HFF-Myc (cell line): Measurements from ENCODE around the gene OGFR.

Source experiments
- DNase-seq: peaks from one replicate; pipeline ENCODE4 v3.0.0-alpha.2; 2011; ENCODE audit warnings: low read depth; ENCODE audit errors: extremely low read depth
- H3K4me3 ChIP-seq: replicated peaks from 2 replicates; pipeline ENCODE4 v1.5.1; 2011; ENCODE audit warnings: low read depth, mild to moderate bottlenecking, control low read depth, low read length
- TF ChIP-seq, protein P1 (sequence below): IDR thresholded peaks from 2 replicates; pipeline ENCODE4 v1.5.1; 2012; ENCODE audit warnings: mild to moderate bottlenecking, low read depth, low read length, control low read depth; ENCODE audit errors: missing control alignments

Gene OGFR

DNA sequence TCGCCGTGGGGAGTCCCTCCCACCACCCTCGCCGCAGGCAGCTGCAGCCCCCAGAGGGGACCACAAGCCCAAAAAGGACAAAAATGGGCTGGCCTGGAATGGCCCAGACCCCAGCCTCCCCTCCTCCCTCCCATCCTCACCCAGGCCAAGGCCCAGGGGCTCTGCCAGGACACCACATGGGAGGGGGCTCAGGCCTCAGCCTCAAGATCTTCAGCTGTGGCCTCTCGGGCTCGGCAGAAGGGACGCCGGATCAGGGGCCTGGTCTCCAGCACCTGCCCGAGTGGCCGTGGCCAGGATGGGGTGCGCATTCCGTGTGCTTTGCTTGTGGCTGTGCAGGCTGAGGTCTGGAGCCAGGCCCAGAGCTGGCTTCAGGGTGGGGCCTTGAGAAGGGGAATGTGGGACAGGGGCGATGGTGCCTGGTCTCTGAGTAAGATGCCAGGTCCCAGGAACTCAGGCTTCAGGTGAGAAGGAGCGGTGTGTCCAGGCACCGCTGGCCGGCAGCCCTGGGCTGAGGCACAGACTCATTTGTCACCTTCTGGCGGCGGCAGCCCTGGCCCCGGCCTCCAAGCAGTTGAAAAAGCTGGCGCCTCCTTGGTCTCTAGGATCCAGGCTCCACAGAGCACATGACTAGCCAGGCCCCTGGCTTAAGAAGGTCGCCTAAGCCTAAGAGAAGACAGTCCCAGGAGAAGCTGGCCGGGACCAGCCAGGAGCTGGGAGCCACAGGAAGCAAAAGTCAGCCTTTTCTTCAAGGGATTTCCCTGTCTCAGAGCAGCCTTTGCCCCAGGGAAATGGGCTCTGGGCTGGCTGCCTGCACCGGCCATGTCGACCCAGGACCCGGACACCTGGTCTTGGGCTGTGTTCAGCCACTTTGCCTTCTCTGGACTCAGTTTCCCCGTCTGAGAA is 43.5 kb upstream of the OGFR start:
- TF ChIP-seq, protein P1, sequence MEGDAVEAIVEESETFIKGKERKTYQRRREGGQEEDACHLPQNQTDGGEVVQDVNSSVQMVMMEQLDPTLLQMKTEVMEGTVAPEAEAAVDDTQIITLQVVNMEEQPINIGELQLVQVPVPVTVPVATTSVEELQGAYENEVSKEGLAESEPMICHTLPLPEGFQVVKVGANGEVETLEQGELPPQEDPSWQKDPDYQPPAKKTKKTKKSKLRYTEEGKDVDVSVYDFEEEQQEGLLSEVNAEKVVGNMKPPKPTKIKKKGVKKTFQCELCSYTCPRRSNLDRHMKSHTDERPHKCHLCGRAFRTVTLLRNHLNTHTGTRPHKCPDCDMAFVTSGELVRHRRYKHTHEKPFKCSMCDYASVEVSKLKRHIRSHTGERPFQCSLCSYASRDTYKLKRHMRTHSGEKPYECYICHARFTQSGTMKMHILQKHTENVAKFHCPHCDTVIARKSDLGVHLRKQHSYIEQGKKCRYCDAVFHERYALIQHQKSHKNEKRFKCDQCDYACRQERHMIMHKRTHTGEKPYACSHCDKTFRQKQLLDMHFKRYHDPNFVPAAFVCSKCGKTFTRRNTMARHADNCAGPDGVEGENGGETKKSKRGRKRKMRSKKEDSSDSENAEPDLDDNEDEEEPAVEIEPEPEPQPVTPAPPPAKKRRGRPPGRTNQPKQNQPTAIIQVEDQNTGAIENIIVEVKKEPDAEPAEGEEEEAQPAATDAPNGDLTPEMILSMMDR: no peak
- DNase-seq: no peak

DNA sequence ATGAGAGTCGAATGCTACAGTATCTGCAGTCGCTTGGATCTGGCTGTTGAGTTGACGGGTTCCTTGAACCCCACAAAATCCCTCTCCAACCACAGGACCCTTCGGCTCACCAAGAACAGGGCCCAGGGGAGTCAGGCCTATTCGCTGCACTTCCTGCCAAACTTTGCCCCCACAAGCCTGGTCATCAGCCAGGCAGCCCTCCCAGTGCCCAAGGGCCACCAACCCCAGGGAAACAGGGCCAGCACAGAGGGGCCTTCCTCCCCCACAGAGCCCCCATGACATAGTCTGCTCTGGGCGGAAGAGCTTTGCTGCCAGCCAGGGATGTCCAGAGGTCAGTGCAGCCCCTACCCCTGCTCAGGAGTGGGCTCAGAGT is 42.9 kb upstream of the OGFR start:
- H3K4me3 ChIP-seq: no peak overlapping the region
- DNase-seq: no peak
- TF ChIP-seq, protein P1: no peak

More for the DNA sequence above, 43.5 kb upstream of the OGFR start:
- no peak overlapping the region for H3K4me3 ChIP-seq

DNA sequence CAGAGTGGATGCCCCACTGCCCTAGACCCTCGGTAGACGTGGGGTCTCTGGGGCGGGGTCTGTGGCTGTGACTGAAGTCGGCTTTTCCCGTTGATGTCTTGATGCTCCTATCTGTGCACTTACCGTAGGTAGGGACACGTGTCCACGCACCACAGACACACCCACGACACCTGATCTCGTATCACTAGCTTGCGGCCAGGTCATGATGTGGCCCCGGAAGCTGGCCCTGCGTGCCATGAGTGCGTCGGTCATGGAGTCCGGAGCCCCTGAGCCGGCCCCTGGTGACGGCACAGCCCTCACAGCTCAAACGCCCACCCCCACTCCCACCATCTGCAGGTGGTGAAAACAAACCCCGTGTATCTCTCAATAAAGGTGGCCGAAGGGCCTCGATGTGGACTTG is 42.3 kb upstream of the OGFR start:
- DNase-seq: no peak
- TF ChIP-seq, protein P1: no peak
- H3K4me3 ChIP-seq: no peak overlapping the region

DNA sequence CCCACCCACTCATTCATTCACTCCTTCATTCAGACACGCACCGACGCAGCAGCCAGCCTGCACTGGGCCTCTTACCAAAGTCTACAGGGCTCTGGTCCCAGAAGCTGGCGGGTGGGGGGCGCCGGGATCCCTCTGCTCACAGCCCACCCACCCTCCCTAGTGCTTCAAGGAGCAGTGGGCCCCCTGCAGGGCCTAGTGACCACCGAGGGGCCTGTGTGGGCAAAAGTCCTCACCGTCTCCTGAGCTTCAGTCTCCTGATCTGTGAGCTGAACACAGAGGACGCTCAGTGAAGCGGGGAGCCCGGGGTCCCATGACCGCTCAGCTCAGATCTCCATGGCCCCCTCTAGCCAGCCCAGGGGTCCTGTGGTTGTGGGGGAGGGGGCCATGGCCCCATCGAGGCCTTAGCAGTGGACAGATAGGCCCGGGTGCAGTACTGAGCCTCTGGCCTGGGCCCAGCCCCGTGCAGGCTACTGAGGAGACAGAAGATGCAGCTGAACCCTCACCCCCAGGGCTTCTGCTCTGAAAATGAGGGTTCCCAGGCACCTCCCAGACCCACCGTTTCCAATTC is 41.8 kb upstream of the OGFR start:
- H3K4me3 ChIP-seq: no peak overlapping the region
- no peak for DNase-seq
- TF ChIP-seq, protein P1: no peak

DNA sequence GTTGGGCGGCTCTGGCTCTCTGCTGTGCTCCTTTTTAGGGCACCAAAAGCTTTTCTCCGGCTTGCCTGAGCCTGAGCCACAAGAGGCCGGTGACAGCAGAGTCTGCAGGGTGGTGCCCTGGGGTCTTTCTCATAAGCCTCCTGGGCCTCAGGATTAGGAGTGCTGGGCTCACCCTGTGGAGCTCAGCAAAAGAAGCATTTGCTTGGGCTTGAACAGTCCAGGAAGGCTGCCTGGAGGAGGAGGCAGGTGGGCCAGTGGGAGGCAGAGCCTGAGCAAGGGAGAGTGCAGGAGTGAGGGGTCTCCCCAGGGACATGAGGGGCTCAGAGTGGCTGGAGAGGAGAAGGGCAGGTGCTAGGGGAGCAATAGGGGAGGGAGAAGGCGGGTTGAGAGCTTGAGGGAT is 41.2 kb upstream of the OGFR start:
- TF ChIP-seq, protein P1: no peak
- H3K4me3 ChIP-seq: no peak overlapping the region
- no peak for DNase-seq

DNA sequence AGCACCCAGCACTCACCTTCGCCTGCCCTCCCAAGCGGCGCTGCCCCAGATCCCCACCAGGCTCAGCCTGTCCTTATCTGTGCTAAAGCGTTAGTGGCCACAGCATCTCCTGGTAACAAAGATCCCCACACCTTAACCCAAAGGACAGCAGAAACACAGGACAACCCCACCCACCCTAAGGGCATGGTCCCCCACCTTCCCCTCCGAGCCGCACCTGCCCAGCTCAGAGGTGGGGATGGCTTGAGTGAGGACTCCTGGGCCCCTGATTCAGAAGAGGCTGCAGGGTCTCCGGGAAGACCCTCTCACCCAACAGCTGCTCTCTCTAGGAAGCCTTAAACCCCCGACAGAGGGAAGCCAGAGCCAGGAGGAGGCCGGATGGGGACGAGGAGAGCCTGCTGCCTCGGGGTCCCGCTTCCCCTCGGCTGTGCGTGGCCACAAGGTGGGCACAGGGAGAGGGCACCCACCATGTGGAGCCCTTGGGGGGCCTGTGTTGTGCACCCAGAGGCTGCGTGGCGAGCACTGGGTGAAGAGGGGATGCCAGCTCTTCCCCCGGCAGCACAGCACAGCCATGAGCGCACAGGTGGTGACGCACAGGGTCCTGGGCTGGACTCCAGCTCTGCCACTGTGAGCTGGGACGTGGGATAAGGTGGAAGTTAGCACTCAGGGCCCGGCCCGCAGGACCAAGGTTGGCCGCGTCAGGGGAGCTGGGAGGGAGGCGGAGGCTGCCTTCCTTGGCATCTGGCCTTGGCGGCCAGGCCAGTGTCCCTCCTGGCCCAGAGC is 40.3 kb upstream of the OGFR start:
- TF ChIP-seq, protein P1: no peak
- DNase-seq: no peak
- no peak overlapping the region for H3K4me3 ChIP-seq
